Neuron (in vitro differentiated cells): ENCODE results near the gene ATP6V0A1.
"Not testable (repeated sequence)": the region's sequence is repeated elsewhere in the genome, so short reads cannot be mapped to it uniquely, and the experiment has no call there.

ENCODE experiments used
- H2AFZ ChIP-seq: one replicate; pipeline ENCODE4 v1.6.1; 2013; ENCODE audit warnings: low read depth, mild to moderate bottlenecking, inconsistent platforms, low read length, moderate library complexity
- H3K27me3 ChIP-seq: one replicate; pipeline ENCODE4 v1.6.1; 2013; ENCODE audit warnings: low read length; ENCODE audit not compliant: insufficient read depth
- H3K36me3 ChIP-seq: one replicate; pipeline ENCODE4 v1.6.1; 2013; ENCODE audit warnings: low read length; ENCODE audit not compliant: insufficient read depth
- H3K4me1 ChIP-seq: one replicate; pipeline ENCODE4 v1.6.1; 2013; ENCODE audit warnings: low read length; ENCODE audit not compliant: insufficient read depth
- H3K4me3 ChIP-seq: 2 replicates; pipeline ENCODE4 v1.5.1; 2013; ENCODE audit warnings: mild to moderate bottlenecking, low read length, moderate library complexity
- H3K9me3 ChIP-seq: one replicate; pipeline ENCODE4 v1.6.1; 2013; ENCODE audit warnings: low read length

The ATP6V0A1 gene

GRCh38 chr17:42449838-42450237 is 8.8 kb upstream of the ATP6V0A1 start:
- H3K36me3 ChIP-seq = not testable (repeated sequence)

GRCh38 chr17:42451270-42451669 is 7.4 kb upstream of the ATP6V0A1 start:
- not testable (repeated sequence) for H3K4me3 ChIP-seq, H3K4me1 ChIP-seq

More at GRCh38 chr17:42449838-42450237, 8.8 kb upstream of the ATP6V0A1 start:
- not testable (repeated sequence) for H3K27me3 ChIP-seq, H3K4me1 ChIP-seq, H3K9me3 ChIP-seq, H3K4me3 ChIP-seq, H2AFZ ChIP-seq

GRCh38 chr17:42453439-42453838 is 5.2 kb upstream of the ATP6V0A1 start:
- Histone ChIP-seq H3K4me1 (no peaks in the 10 kb centered on the region), H2AFZ (no peak overlapping the region), H3K27me3 (no peaks in the 10 kb centered on the region), H3K4me3 (no peak overlapping the region), H3K9me3 (no peaks in the 10 kb centered on the region), H3K36me3 (no peaks in the 10 kb centered on the region)

More at GRCh38 chr17:42451270-42451669, 7.4 kb upstream of the ATP6V0A1 start:
- H2AFZ ChIP-seq, H3K9me3 ChIP-seq, H3K36me3 ChIP-seq, H3K27me3 ChIP-seq: not testable (repeated sequence)

GRCh38 chr17:42454987-42455386 is 3.7 kb upstream of the ATP6V0A1 start:
- H3K9me3 ChIP-seq, H3K4me3 ChIP-seq, H2AFZ ChIP-seq, H3K27me3 ChIP-seq, H3K4me1 ChIP-seq, H3K36me3 ChIP-seq: not testable (repeated sequence)

- peaks cover 12% of the 10 kb centered on the region for H3K4me1 ChIP-seq
- H2AFZ ChIP-seq = no peak overlapping the region
- no peaks in the 10 kb centered on the region for H3K27me3 ChIP-seq
- H3K4me3 ChIP-seq = no peak overlapping the region
- H3K9me3 ChIP-seq = no peaks in the 10 kb centered on the region
- H3K36me3 ChIP-seq = peaks cover 7% of the 10 kb centered on the region
These were observed 2.2 kb upstream of the ATP6V0A1 start for GRCh38 chr17:42456223-42457106.

- peaks cover 12% of the 10 kb centered on the region for H3K36me3 ChIP-seq
- no peaks in the 10 kb centered on the region for H3K9me3 ChIP-seq
- H2AFZ ChIP-seq = no peak overlapping the region
- no peaks in the 10 kb centered on the region for H3K27me3 ChIP-seq
- H3K4me3 ChIP-seq = no peak overlapping the region
- peaks cover 12% of the 10 kb centered on the region for H3K4me1 ChIP-seq
These were observed 1.4 kb upstream of the ATP6V0A1 start for GRCh38 chr17:42457107-42457792.

- no peaks in the 10 kb centered on the region for H3K9me3 ChIP-seq
- peak overlapping the region; percentile 27 for H2AFZ ChIP-seq
- peak overlapping the region; percentile 83 for H3K4me3 ChIP-seq
- peaks cover 16% of the 10 kb centered on the region for H3K4me1 ChIP-seq
- H3K27me3 ChIP-seq = no peaks in the 10 kb centered on the region
- H3K36me3 ChIP-seq = peaks cover 16% of the 10 kb centered on the region
These were observed 650 bp downstream of the ATP6V0A1 start for GRCh38 chr17:42459256-42459800.

- H2AFZ ChIP-seq = no peak overlapping the region
- H3K27me3 ChIP-seq = no peaks in the 10 kb centered on the region
- H3K9me3 ChIP-seq = no peaks in the 10 kb centered on the region
- H3K36me3 ChIP-seq = peaks cover 16% of the 10 kb centered on the region
- H3K4me3 ChIP-seq = peak overlapping the region; percentile 83
- H3K4me1 ChIP-seq = peaks cover 16% of the 10 kb centered on the region
These were observed 1.2 kb downstream of the ATP6V0A1 start for GRCh38 chr17:42459801-42460281.

GRCh38 chr17:42460371-42460770 is 1.7 kb downstream of the ATP6V0A1 start:
- H3K4me3 ChIP-seq = peak overlapping the region; percentile 83
- no peak overlapping the region for H2AFZ ChIP-seq
- H3K9me3 ChIP-seq = no peaks in the 10 kb centered on the region
- H3K4me1 ChIP-seq = peaks cover 16% of the 10 kb centered on the region
- peaks cover 19% of the 10 kb centered on the region for H3K36me3 ChIP-seq
- no peaks in the 10 kb centered on the region for H3K27me3 ChIP-seq

GRCh38 chr17:42463976-42464400 is 5.3 kb downstream of the ATP6V0A1 start:
- Histone ChIP-seq H2AFZ (no peak overlapping the region), H3K4me3 (no peak overlapping the region), H3K4me1 (peaks cover 16% of the 10 kb centered on the region), H3K36me3 (peaks cover 48% of the 10 kb centered on the region), H3K27me3 (no peaks in the 10 kb centered on the region), H3K9me3 (no peaks in the 10 kb centered on the region)

- Histone ChIP-seq H3K4me3 (no peak overlapping the region), H3K36me3 (peaks cover 56% of the 10 kb centered on the region), H3K27me3 (no peaks in the 10 kb centered on the region), H2AFZ (no peak overlapping the region), H3K9me3 (no peaks in the 10 kb centered on the region), H3K4me1 (peaks cover 4% of the 10 kb centered on the region)
These were observed 9.2 kb downstream of the ATP6V0A1 start for GRCh38 chr17:42467889-42468288.

GRCh38 chr17:42472709-42473521 is 14.2 kb downstream of the ATP6V0A1 start:
- Histone ChIP-seq H3K36me3 (peaks cover 72% of the 10 kb centered on the region), H2AFZ (no peak overlapping the region)

More at GRCh38 chr17:42472709-42473521, 14.2 kb downstream of the ATP6V0A1 start:
- Histone ChIP-seq H3K4me1 (no peaks in the 10 kb centered on the region), H3K27me3 (no peaks in the 10 kb centered on the region), H3K4me3 (no peak overlapping the region), H3K9me3 (no peaks in the 10 kb centered on the region)
